OCI-M2 (cell line): ENCODE results near the gene FKBP14.

Experiments
- DNase-seq: peaks from one replicate; lab custom pipeline; 2025; ENCODE audit not compliant: unreplicated experiment; lab: John Stamatoyannopoulos, UW

The FKBP14 gene

GRCh38 chr7:30034501-30034900 is 8.0 kb upstream of the FKBP14 start:
- no peak for DNase-seq

GRCh38 chr7:30032310-30033125 is 6.0 kb upstream of the FKBP14 start:
- DNase-seq = no peak

- DNase-seq = no peak
Measured at GRCh38 chr7:30029696-30030095, 3.2 kb upstream of the FKBP14 start.

- no peak for DNase-seq
Measured at GRCh38 chr7:30028749-30029635, 2.5 kb upstream of the FKBP14 start.

- DNase-seq = no peak
Measured at GRCh38 chr7:30028216-30028748, 1.8 kb upstream of the FKBP14 start, which contains the start of gene PLEKHA8. PLEKHA8 (plus strand) TSS chr7:30028412; CDS start chr7:30028763, 351 bp downstream.

- no peak for DNase-seq
Measured at GRCh38 chr7:30027740-30028215, 1.3 kb upstream of the FKBP14 start.

GRCh38 chr7:30027065-30027456 is 559 bp upstream of the FKBP14 start:
- DNase-seq = no peak

- no peak for DNase-seq
Measured at GRCh38 chr7:30023524-30023923, 3.0 kb downstream of the FKBP14 start.

GRCh38 chr7:30022991-30023390 is 3.5 kb downstream of the FKBP14 start:
- no peak for DNase-seq

- no peak for DNase-seq
Measured at GRCh38 chr7:30020535-30020934, 6.0 kb downstream of the FKBP14 start.

GRCh38 chr7:30019960-30020359 is 6.5 kb downstream of the FKBP14 start:
- no peak for DNase-seq

GRCh38 chr7:30019387-30019786 is 7.1 kb downstream of the FKBP14 start:
- DNase-seq = no peak

- no peak for DNase-seq
Measured at GRCh38 chr7:30018451-30018850, 8.1 kb downstream of the FKBP14 start.

- no peak for DNase-seq
Measured at GRCh38 chr7:30012757-30013156, 13.7 kb downstream of the FKBP14 start.

- DNase-seq = no peak
Measured at GRCh38 chr7:30010021-30010420, 16.5 kb downstream of the FKBP14 start.

- no peak for DNase-seq
Measured at GRCh38 chr7:30005464-30005863, 21.0 kb downstream of the FKBP14 start.

GRCh38 chr7:30003098-30003497 is 23.4 kb downstream of the FKBP14 start:
- no peak for DNase-seq

- DNase-seq = no peak
Measured at GRCh38 chr7:30001998-30002397, 24.5 kb downstream of the FKBP14 start.

GRCh38 chr7:29998489-29998888 is 28.0 kb downstream of the FKBP14 start:
- DNase-seq = no peak

GRCh38 chr7:29996321-29996720 is 30.2 kb downstream of the FKBP14 start:
- no peak for DNase-seq

GRCh38 chr7:29995652-29996051 is 30.9 kb downstream of the FKBP14 start:
- no peak for DNase-seq

- DNase-seq = no peak
Measured at GRCh38 chr7:29993140-29993539, 33.4 kb downstream of the FKBP14 start.
